A549 (cell line): ENCODE data around the gene GRIP1. TPM values are rescaled to one million over a fixed set of nuclear protein-coding genes. Genes with fewer than 3 reads are reported as not detected.
A peak's percentile ranks its signal among the peaks of the same experiment; 100 is the strongest.

ENCODE experiments used
- ATAC-seq, 2 experiments: fragments of 200-7000 bp in 1 of 2; fragments of >200 bp in 1 of 2; cut with Nextera tagmentation in 1 of 2; cut with Tn5 transposase in 1 of 2; 3 replicates each; pipeline versions ENCODE4 v1.8.0 to v1.9.1; 2018 to 2020; ENCODE audit warnings: mild to moderate bottlenecking in 1 of 2, moderate library complexity in 1 of 2
- CTCF ChIA-PET: fragments of 300-600 bp; sonication (Branson Sonifier 250); formaldehyde crosslinking; extraction: SDS; loops from one replicate; lab custom pipeline; 2021; ENCODE audit warnings: antibody characterized with exemption, inconsistent platforms; lab: Yijun Ruan, JAX
- POLR2A ChIA-PET: fragments of 350-600 bp; formaldehyde crosslinking; extraction: SDS; loops from one replicate; lab custom pipeline; 2021; ENCODE audit warnings: antibody characterized with exemption, inconsistent platforms; lab: Yijun Ruan, JAX
- DNase-seq, 2 experiments: peaks; one replicate each; pipeline versions ENCODE4 v3.0.0 to v3.0.0-alpha.2; 2011 to 2016; ENCODE audit warnings: low read depth in 1 of 2, low spot score in 1 of 2
- FAIRE-seq: peaks from 2 replicates; lab custom pipeline; 2011; peaks lifted over from hg19 to GRCh38; lab: Jason Lieb, UNC
- H3K27ac ChIP-seq, 2 experiments: fragments of >200 bp; sonication (Bioruptor Twin); formaldehyde crosslinking; 3 replicates each; pipeline ENCODE4 v1.5.1; 2016 to 2017
- H3K4me1 ChIP-seq: fragments of >200 bp; sonication (Bioruptor Twin); formaldehyde crosslinking; 3 replicates; pipeline ENCODE4 v1.6.1; 2016
- H3K4me2 ChIP-seq: fragments of >200 bp; sonication (Bioruptor Twin); formaldehyde crosslinking; 3 replicates; pipeline ENCODE4 v1.6.1; 2016
- H3K4me3 ChIP-seq: fragments of >200 bp; sonication (Bioruptor Twin); formaldehyde crosslinking; 3 replicates; pipeline ENCODE4 v1.5.1; 2016
- H3K9me3 ChIP-seq: fragments of >200 bp; sonication (Bioruptor Twin); formaldehyde crosslinking; 3 replicates; pipeline ENCODE4 v1.6.1; 2016
- CEBPB ChIP-seq, 2 experiments: fragments of >200 bp in 1 of 2; sonication (Bioruptor Twin) in 1 of 2; formaldehyde crosslinking in 1 of 2; IDR thresholded peaks; 2 replicates each; pipeline ENCODE4 v1.6.1; 2012 to 2016
- CHD4 ChIP-seq: fragments of 200-600 bp; sonication (generic); IDR thresholded peaks from 2 replicates; pipeline ENCODE4 v1.6.1; 2016; ENCODE audit warnings: antibody characterized with exemption, mild to moderate bottlenecking, borderline replicate concordance
- EHF ChIP-seq: fragments of 250-450 bp; sonication (Bioruptor Pico); IDR thresholded peaks from 2 replicates; pipeline ENCODE4 v1.5.0; 2020; ENCODE audit warnings: mild to moderate bottlenecking
- EHMT2 ChIP-seq: fragments of 200-600 bp; sonication (generic); IDR thresholded peaks from 2 replicates; pipeline ENCODE4 v1.6.1; 2016; ENCODE audit warnings: antibody characterized with exemption, low read depth, mild to moderate bottlenecking, moderate library complexity
- FOSB ChIP-seq: fragments of 250-450 bp; sonication (Bioruptor Pico); IDR thresholded peaks from 2 replicates; pipeline ENCODE4 v1.5.0; 2020; ENCODE audit warnings: mild to moderate bottlenecking, moderate library complexity
- HEYL ChIP-seq: fragments of 250-450 bp; sonication (Bioruptor Pico); IDR thresholded peaks from 2 replicates; pipeline ENCODE4 v1.8.0; 2021; ENCODE audit warnings: mild to moderate bottlenecking, moderate library complexity
- HOXA7 ChIP-seq: fragments of 250-450 bp; sonication (Bioruptor Pico); IDR thresholded peaks from 2 replicates; pipeline ENCODE4 v1.5.0; 2020; ENCODE audit warnings: mild to moderate bottlenecking, moderate library complexity
- JUNB ChIP-seq: fragments of >200 bp; sonication (Bioruptor Twin); formaldehyde crosslinking; IDR thresholded peaks from 2 replicates; pipeline ENCODE4 v1.6.1; 2016
- NFE2L2 ChIP-seq: fragments of 150-350 bp; conservative IDR thresholded peaks from 2 replicates; pipeline ENCODE4 v1.6.1; 2014; ENCODE audit warnings: low read length
- NPAS2 ChIP-seq: fragments of 250-450 bp; sonication (Bioruptor Pico); IDR thresholded peaks from 2 replicates; pipeline ENCODE4 v1.8.0; 2022; ENCODE audit warnings: mild to moderate bottlenecking, moderate library complexity, borderline replicate concordance
- POLR2AphosphoS2 ChIP-seq: conservative IDR thresholded peaks from 2 replicates; pipeline ENCODE4 v1.6.1; 2012; ENCODE audit warnings: low read length, improper control_type of control experiment, inconsistent platforms
- RAD21 ChIP-seq, 2 experiments: fragments of >200 bp in 1 of 2; sonication (Bioruptor Twin) in 1 of 2; formaldehyde crosslinking in 1 of 2; IDR thresholded peaks in 1 of 2; conservative IDR thresholded peaks in 1 of 2; 2 replicates in 1 of 2; 3 replicates in 1 of 2; pipeline ENCODE4 v1.6.1; 2012 to 2018; ENCODE audit warnings: inconsistent platforms in 1 of 2
- RNF2 ChIP-seq: fragments of 200-600 bp; sonication (generic); IDR thresholded peaks from 2 replicates; pipeline ENCODE4 v1.6.1; 2016; ENCODE audit warnings: low read depth, mild to moderate bottlenecking, antibody characterized with exemption, moderate library complexity, borderline replicate concordance
- SMC3 ChIP-seq: fragments of >200 bp; sonication (Bioruptor Twin); formaldehyde crosslinking; IDR thresholded peaks from 3 replicates; pipeline ENCODE4 v1.6.1; 2018; ENCODE audit warnings: inconsistent platforms
- TP53 ChIP-seq: fragments of 250-450 bp; sonication (Bioruptor Pico); IDR thresholded peaks from 2 replicates; pipeline ENCODE4 v1.5.0; 2021; ENCODE audit warnings: mild to moderate bottlenecking, moderate library complexity
- ZSCAN20 ChIP-seq: fragments of 250-450 bp; sonication (Bioruptor Pico); IDR thresholded peaks from 2 replicates; pipeline ENCODE4 v1.8.0; 2022; ENCODE audit warnings: mild to moderate bottlenecking, moderate library complexity
- WGBS: methylation state at CpG from one replicate; pipeline ENCODE4 v1.1.6; 2017; ENCODE audit errors: missing lambda C conversion rate; 5-methylcytosine and 5-hydroxymethylcytosine counted together
- polyA plus RNA-seq, 4 experiments: library from polyadenylated mRNA; depleted of rRNA in 3 of 4; stranded (reverse); fragments of >200 nt; fragmentation: RNase III in 1 of 4; extraction: RNeasy Plus Mini Kit Qiagen cat#74134 plus additional on column Dnase treatment in 1 of 4; gene quantifications; 2 replicates in 3 of 4; 3 replicates in 1 of 4; pipeline ENCODE4 v1.2.3, GENCODE V29; 2011 to 2017
- TF ChIP-seq, protein P1 (sequence below): fragments of 250-450 bp; sonication (Bioruptor Pico); IDR thresholded peaks from 2 replicates; pipeline ENCODE4 v1.5.0; 2021; ENCODE audit warnings: mild to moderate bottlenecking, moderate library complexity, borderline replicate concordance
- TF ChIP-seq, protein P2 (sequence below): fragments of >200 bp; sonication (Bioruptor Twin); formaldehyde crosslinking; IDR thresholded peaks from 3 replicates; pipeline ENCODE4 v1.5.1; 2016

The GRIP1 gene
- polyA plus RNA-seq, 2 of the 4 experiments (the other 2 are of a cell fraction) = 4.6 to 5.8 TPM

DNA sequence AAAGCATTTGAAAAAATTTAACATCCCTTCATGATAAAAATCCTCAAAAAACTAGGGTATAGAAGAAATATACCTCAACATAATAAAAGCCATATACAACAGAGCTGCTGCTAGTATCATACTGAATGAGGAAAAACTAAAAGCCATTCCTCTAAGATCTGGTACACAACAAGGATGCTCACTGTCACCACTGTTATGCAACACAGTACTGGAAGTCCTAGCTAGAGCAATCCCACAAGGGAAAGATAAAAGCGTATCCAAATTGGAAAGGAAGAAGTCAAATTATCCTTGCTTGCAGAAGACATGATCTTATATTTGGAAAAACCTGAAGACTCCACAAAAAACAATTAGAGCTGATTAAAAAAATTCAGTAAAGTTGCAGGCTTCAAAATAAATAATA, 261.7 kb downstream of the GRIP1 start (continued):
- TF ChIP-seq, protein P1, sequence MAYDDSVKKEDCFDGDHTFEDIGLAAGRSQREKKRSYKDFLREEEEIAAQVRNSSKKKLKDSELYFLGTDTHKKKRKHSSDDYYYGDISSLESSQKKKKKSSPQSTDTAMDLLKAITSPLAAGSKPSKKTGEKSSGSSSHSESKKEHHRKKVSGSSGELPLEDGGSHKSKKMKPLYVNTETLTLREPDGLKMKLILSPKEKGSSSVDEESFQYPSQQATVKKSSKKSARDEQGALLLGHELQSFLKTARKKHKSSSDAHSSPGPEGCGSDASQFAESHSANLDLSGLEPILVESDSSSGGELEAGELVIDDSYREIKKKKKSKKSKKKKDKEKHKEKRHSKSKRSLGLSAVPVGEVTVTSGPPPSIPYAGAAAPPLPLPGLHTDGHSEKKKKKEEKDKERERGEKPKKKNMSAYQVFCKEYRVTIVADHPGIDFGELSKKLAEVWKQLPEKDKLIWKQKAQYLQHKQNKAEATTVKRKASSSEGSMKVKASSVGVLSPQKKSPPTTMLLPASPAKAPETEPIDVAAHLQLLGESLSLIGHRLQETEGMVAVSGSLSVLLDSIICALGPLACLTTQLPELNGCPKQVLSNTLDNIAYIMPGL (CRISPR knock-in tag) = no peak

DNA sequence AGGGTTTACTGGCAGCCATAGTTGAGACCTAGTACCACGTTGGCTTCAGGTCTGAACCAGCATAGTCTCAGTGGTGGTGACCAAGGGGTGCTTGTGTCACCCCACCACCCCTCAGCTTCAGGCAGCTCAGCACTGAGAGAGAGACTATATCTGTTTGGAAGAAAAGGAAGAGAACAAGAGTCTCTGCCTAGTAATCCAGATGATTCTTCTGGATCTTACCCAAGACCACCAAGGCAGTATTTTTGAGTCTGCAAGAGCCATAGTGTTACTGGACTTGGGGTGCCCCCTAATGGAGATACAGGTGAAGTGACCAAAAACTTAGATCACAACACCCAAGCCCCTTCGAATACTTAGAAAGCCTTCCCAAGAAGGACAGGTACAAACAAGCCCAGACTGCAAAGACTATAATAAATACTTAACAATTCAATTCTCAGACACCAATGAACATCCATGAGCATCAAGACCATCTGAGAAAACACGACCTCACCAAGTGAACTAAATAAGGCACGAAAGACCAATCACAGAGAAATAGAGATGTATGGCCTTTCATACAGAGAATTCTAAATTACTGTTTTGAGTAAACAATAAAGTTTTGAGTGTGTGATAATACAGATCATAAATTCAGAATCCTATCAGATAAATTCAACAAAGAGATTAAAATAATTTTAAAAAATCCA, 269.5 kb downstream of the GRIP1 start:
- CTCF ChIA-PET = interaction anchor here (0.8 to 2.6 kb wide), 5 partner anchors 57 to 138 kb away, joined by 3 to 10 read pairs (median 4); no protein-coding TSS in a partner anchor
- H3K4me3 ChIP-seq = no peak overlapping the region
- TF ChIP-seq ZSCAN20 (CRISPR knock-in tag) (no peak), CEBPB (IDR thresholded peaks at IDR 0.05) (no peak), RAD21 (conservative IDR thresholded peaks at IDR 0.05 in 1 of 2, IDR thresholded peaks at IDR 0.05 in 1 of 2) (peak; percentile 72 to 80), SMC3 (peak; percentile 44; the same call in 2 of the 3 replicates)
- TF ChIP-seq, protein P2, sequence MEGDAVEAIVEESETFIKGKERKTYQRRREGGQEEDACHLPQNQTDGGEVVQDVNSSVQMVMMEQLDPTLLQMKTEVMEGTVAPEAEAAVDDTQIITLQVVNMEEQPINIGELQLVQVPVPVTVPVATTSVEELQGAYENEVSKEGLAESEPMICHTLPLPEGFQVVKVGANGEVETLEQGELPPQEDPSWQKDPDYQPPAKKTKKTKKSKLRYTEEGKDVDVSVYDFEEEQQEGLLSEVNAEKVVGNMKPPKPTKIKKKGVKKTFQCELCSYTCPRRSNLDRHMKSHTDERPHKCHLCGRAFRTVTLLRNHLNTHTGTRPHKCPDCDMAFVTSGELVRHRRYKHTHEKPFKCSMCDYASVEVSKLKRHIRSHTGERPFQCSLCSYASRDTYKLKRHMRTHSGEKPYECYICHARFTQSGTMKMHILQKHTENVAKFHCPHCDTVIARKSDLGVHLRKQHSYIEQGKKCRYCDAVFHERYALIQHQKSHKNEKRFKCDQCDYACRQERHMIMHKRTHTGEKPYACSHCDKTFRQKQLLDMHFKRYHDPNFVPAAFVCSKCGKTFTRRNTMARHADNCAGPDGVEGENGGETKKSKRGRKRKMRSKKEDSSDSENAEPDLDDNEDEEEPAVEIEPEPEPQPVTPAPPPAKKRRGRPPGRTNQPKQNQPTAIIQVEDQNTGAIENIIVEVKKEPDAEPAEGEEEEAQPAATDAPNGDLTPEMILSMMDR = peak; percentile 64
- DNase-seq = peak in 1 of 2 experiments; percentile 59
- ATAC-seq = peak in 1 of 2 experiments; percentile 82; a peak in 3 of 6 replicates
- no peak overlapping the region for H3K4me2 ChIP-seq
- no peak overlapping the region for H3K27ac ChIP-seq
- FAIRE-seq = peak; percentile 56
- WGBS = 48% methylated on average over 4 of the region's 4 CpGs
- no peaks in the 10 kb centered on the region for H3K4me1 ChIP-seq
- POLR2A ChIA-PET = interaction anchor here (0.6 kb wide), 1 partner anchor 106 kb away, joined by 7 read pairs; no protein-coding TSS in a partner anchor
- H3K9me3 ChIP-seq = 0 out of 3 replicates have a peak, but pooled peaks cover 3% of the 10 kb centered on the region

DNA sequence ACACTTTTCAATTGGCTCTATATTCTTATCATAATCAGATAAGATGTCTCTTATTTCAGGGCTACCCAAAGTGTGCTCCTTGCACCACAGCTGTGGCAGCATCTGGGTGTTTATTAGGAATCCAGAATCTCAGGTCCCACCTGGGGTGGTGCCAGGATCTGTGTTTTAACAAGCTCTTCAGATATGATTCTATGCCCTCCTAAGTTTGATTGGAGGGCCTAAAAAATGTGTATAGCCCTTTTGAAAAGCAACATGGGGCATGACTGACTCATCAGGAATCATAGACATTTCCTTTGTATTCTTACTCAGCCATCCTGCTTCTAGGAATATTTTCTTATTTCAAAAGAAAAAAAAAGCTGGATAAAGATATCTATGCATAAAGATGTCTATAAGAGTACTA, 273.5 kb downstream of the GRIP1 start:
- no peak for DNase-seq
- no peaks in the 10 kb centered on the region for H3K4me1 ChIP-seq
- ChIA-PET POLR2A (no interaction called here), CTCF (interaction anchor here (1.2 kb wide), 2 partner anchors 12 to 135 kb away, joined by 3 read pairs; no protein-coding TSS in a partner anchor)
- H3K4me3 ChIP-seq = no peak overlapping the region
- no peak for ATAC-seq
- no peaks in the 10 kb centered on the region for H3K9me3 ChIP-seq
- H3K27ac ChIP-seq = no peak overlapping the region
- TF ChIP-seq SMC3 = no peak
- TF ChIP-seq NFE2L2 = no peak
- TF ChIP-seq EHMT2 = no peak
- no peak for TF ChIP-seq TP53
- no peak for TF ChIP-seq RNF2
- TF ChIP-seq EHF (CRISPR knock-in tag) = no peak
- no peak for TF ChIP-seq RAD21 (conservative IDR thresholded peaks at IDR 0.05 in 1 of 2, IDR thresholded peaks at IDR 0.05 in 1 of 2)
- no peak for TF ChIP-seq POLR2AphosphoS2
- no peak for TF ChIP-seq NPAS2 (CRISPR knock-in tag)
- TF ChIP-seq HEYL (CRISPR knock-in tag) = no peak
- TF ChIP-seq JUNB = no peak
- TF ChIP-seq, protein P2 = no peak
- TF ChIP-seq CHD4 = no peak
- TF ChIP-seq HOXA7 (CRISPR knock-in tag) = no peak
- TF ChIP-seq FOSB = no peak
- no peak overlapping the region for H3K4me2 ChIP-seq
- FAIRE-seq = no peak
